Retina (tissue), 1 donor: ENCODE measurements around the gene GPR37.

Experiments
- DNase-seq: peaks from one replicate; pipeline ENCODE4 v3.0.0-alpha.2; 2016

GPR37 gene

GRCh38 chr7:124765401-124766352, at the start of gene GPR37:
TSS of gene GPR37 (minus strand) at chr7:124765792. CDS start at chr7:124764976, 816 bp downstream.
- DNase-seq, result peak; percentile 93

GRCh38 chr7:124813994-124814798, 48.6 kb upstream of the GPR37 start:
- DNase-seq, result no peak

GRCh38 chr7:124812764-124813163, 47.2 kb upstream of the GPR37 start:
- DNase-seq, result no peak

- DNase-seq, result no peak
Measured at GRCh38 chr7:124811341-124811740, 45.7 kb upstream of the GPR37 start.

- peak; percentile 28 for DNase-seq
Measured at GRCh38 chr7:124810605-124811004, 45.0 kb upstream of the GPR37 start.

- DNase-seq, result no peak
Measured at GRCh38 chr7:124808206-124808605, 42.6 kb upstream of the GPR37 start.

GRCh38 chr7:124801330-124801895, 35.8 kb upstream of the GPR37 start:
- DNase-seq, result no peak

GRCh38 chr7:124800386-124800785, 34.8 kb upstream of the GPR37 start:
- no peak for DNase-seq

- DNase-seq, result no peak
Measured at GRCh38 chr7:124799448-124799847, 33.9 kb upstream of the GPR37 start.

- DNase-seq, result no peak
Measured at GRCh38 chr7:124796771-124797170, 31.2 kb upstream of the GPR37 start.

GRCh38 chr7:124792696-124793095, 27.1 kb upstream of the GPR37 start:
- DNase-seq, result no peak

GRCh38 chr7:124792002-124792401, 26.4 kb upstream of the GPR37 start:
- DNase-seq, result no peak

GRCh38 chr7:124791426-124791825, 25.8 kb upstream of the GPR37 start:
- DNase-seq, result no peak

GRCh38 chr7:124790645-124791044, 25.1 kb upstream of the GPR37 start:
- no peak for DNase-seq

GRCh38 chr7:124785994-124786393, 20.4 kb upstream of the GPR37 start:
- DNase-seq, result no peak

GRCh38 chr7:124784879-124785818, 19.6 kb upstream of the GPR37 start:
- DNase-seq, result peak; percentile 71

- DNase-seq, result no peak
Measured at GRCh38 chr7:124783271-124783670, 17.7 kb upstream of the GPR37 start.

- no peak for DNase-seq
Measured at GRCh38 chr7:124781907-124782734, 16.5 kb upstream of the GPR37 start.

GRCh38 chr7:124781418-124781817, 15.8 kb upstream of the GPR37 start:
- DNase-seq, result no peak

GRCh38 chr7:124780608-124781007, 15.0 kb upstream of the GPR37 start:
- no peak for DNase-seq

GRCh38 chr7:124780056-124780455, 14.5 kb upstream of the GPR37 start:
- no peak for DNase-seq
